IMR-90 (cell line): ENCODE data around the gene ALKBH6. TPM values are rescaled to one million over a fixed set of nuclear protein-coding genes. Genes with fewer than 3 reads are reported as not detected.

Experiments
- ATAC-seq: fragments of 200-7000 bp; cut with Tn5 transposase; 2 replicates; pipeline ENCODE4 v1.9.1; 2020; ENCODE audit warnings: low read depth, mild to moderate bottlenecking, moderate library complexity
- BruUV-seq: library from RNA; stranded (reverse); fragments of 400-500 nt; replicated peaks from 2 replicates; lab custom pipeline; 2021; lab: Mats Ljungman, UMichigan
- CTCF ChIA-PET: fragments of 300-600 bp; formaldehyde crosslinking; extraction: SDS; loops from one replicate; lab custom pipeline; 2021; ENCODE audit warnings: antibody characterized with exemption; lab: Yijun Ruan, JAX
- POLR2A ChIA-PET: fragments of 300-600 bp; sonication (Branson Sonifier 250); formaldehyde crosslinking; loops from one replicate; lab custom pipeline; 2022; ENCODE audit warnings: antibody characterized with exemption; ENCODE audit not compliant: unreplicated experiment; lab: Charles Lee
- DNase-seq: peaks from one replicate; pipeline ENCODE4 v3.0.0; 2013
- H2AFZ ChIP-seq: replicated peaks from 2 replicates; pipeline ENCODE3; 2013; ENCODE audit warnings: low read length, mild to moderate bottlenecking; ENCODE audit not compliant: poor library complexity
- H2AK5ac ChIP-seq: 2 replicates; pipeline ENCODE4 v1.6.1; 2013; ENCODE audit warnings: low read depth, low read length, inconsistent platforms
- H2AK9ac ChIP-seq: replicated peaks from 2 replicates; pipeline ENCODE3; 2013; ENCODE audit warnings: mild to moderate bottlenecking, low read depth, low read length, moderate library complexity; ENCODE audit not compliant: poor library complexity
- H2BK120ac ChIP-seq: 2 replicates; pipeline ENCODE4 v1.6.1; 2013; ENCODE audit warnings: low read depth, low read length, inconsistent platforms
- H2BK15ac ChIP-seq: 3 replicates; pipeline ENCODE4 v1.6.1; 2013; ENCODE audit warnings: low read depth, low read length, inconsistent platforms
- H2BK20ac ChIP-seq: 2 replicates; pipeline ENCODE4 v1.6.1; 2013; ENCODE audit warnings: low read depth, mild to moderate bottlenecking, inconsistent platforms, low read length, moderate library complexity
- H2BK5ac ChIP-seq: 2 replicates; pipeline ENCODE4 v1.6.1; 2013; ENCODE audit warnings: mild to moderate bottlenecking, low read depth, low read length, inconsistent platforms; ENCODE audit not compliant: poor library complexity, severe bottlenecking
- H3K14ac ChIP-seq: replicated peaks from 2 replicates; pipeline ENCODE4 v1.6.1; 2013; ENCODE audit warnings: low read depth, low read length, inconsistent platforms
- H3K18ac ChIP-seq: 2 replicates; pipeline ENCODE4 v1.6.1; 2013; ENCODE audit warnings: low read depth, low read length, control low read depth
- H3K23ac ChIP-seq: 2 replicates; pipeline ENCODE4 v1.6.1; 2013; ENCODE audit warnings: low read depth, low read length, inconsistent platforms
- H3K27ac ChIP-seq: 2 replicates; pipeline ENCODE4 v1.5.1; 2013; ENCODE audit warnings: mild to moderate bottlenecking, control low read depth, low read length; ENCODE audit not compliant: insufficient read depth
- H3K27me3 ChIP-seq: 2 replicates; pipeline ENCODE4 v1.6.1; 2013; ENCODE audit warnings: low read length; ENCODE audit not compliant: control insufficient read depth, insufficient read depth
- H3K36me3 ChIP-seq: 2 replicates; pipeline ENCODE4 v1.6.1; 2013; ENCODE audit warnings: low read length, mixed read lengths; ENCODE audit not compliant: control insufficient read depth, insufficient read depth
- H3K4ac ChIP-seq: 2 replicates; pipeline ENCODE4 v1.6.1; 2013; ENCODE audit warnings: low read depth, low read length, inconsistent platforms
- H3K4me1 ChIP-seq: 2 replicates; pipeline ENCODE4 v1.6.1; 2013; ENCODE audit warnings: low read length, mixed read lengths; ENCODE audit not compliant: control insufficient read depth, insufficient read depth
- H3K4me2 ChIP-seq: 2 replicates; pipeline ENCODE4 v1.6.1; 2013; ENCODE audit warnings: low read depth, mild to moderate bottlenecking, control low read depth, low read length, moderate library complexity
- H3K4me3 ChIP-seq: 2 replicates; pipeline ENCODE4 v1.5.1; 2013; ENCODE audit warnings: low read depth, mild to moderate bottlenecking, control low read depth, low read length, moderate library complexity; ENCODE audit not compliant: insufficient read depth
- H3K56ac ChIP-seq: 2 replicates; pipeline ENCODE4 v1.6.1; 2013; ENCODE audit warnings: low read length, inconsistent platforms; ENCODE audit not compliant: insufficient read depth; ENCODE audit errors: extremely low read depth
- H3K79me1 ChIP-seq, 2 experiments: 2 replicates each; pipeline ENCODE4 v1.6.1; 2013; ENCODE audit warnings: low read length in 2 of 2, inconsistent platforms in 1 of 2, low read depth in 1 of 2
- H3K9ac ChIP-seq: 2 replicates; pipeline ENCODE4 v1.6.1; 2013; ENCODE audit warnings: low read depth, low read length, control low read depth
- H3K9me1 ChIP-seq: 2 replicates; pipeline ENCODE4 v1.6.1; 2013; ENCODE audit warnings: low read length, inconsistent platforms; ENCODE audit not compliant: insufficient read depth
- H3K9me3 ChIP-seq: 2 replicates; pipeline ENCODE4 v1.6.1; 2013; ENCODE audit warnings: low read length; ENCODE audit not compliant: control insufficient read depth, insufficient read depth
- H4K20me1 ChIP-seq: 2 replicates; pipeline ENCODE4 v1.6.1; 2013; ENCODE audit warnings: low read length, inconsistent platforms; ENCODE audit not compliant: insufficient read depth
- H4K5ac ChIP-seq: 2 replicates; pipeline ENCODE4 v1.6.1; 2013; ENCODE audit warnings: mild to moderate bottlenecking, low read depth, low read length, control low read depth
- H4K8ac ChIP-seq, 2 experiments: 2 replicates each; pipeline ENCODE4 v1.6.1; 2013; ENCODE audit warnings: low read depth in 2 of 2, low read length in 2 of 2, control low read depth in 1 of 2, inconsistent platforms in 1 of 2
- H4K91ac ChIP-seq: 2 replicates; pipeline ENCODE4 v1.6.1; 2013; ENCODE audit warnings: low read depth, low read length, inconsistent platforms; ENCODE audit not compliant: insufficient read depth
- BHLHE40 ChIP-seq: fragments of 150-350 bp; IDR thresholded peaks from 2 replicates; pipeline ENCODE4 v1.6.1; 2016; ENCODE audit warnings: mild to moderate bottlenecking, low read depth, low read length
- CEBPB ChIP-seq: IDR thresholded peaks from 2 replicates; pipeline ENCODE4 v1.6.1; 2012; ENCODE audit warnings: low read depth, low read length, improper control_type of control experiment
- CHD1 ChIP-seq: IDR thresholded peaks from 2 replicates; pipeline ENCODE4 v1.6.1; 2012; ENCODE audit warnings: low read depth, low read length, improper control_type of control experiment
- ELK1 ChIP-seq: fragments of 150-350 bp; IDR thresholded peaks from 2 replicates; pipeline ENCODE4 v1.6.1; 2016; ENCODE audit warnings: low read depth, mild to moderate bottlenecking, low read length, moderate library complexity, borderline replicate concordance
- FOS ChIP-seq: fragments of 150-350 bp; IDR thresholded peaks from 2 replicates; pipeline ENCODE4 v1.6.1; 2016; ENCODE audit warnings: low read depth, low read length
- MAFK ChIP-seq: IDR thresholded peaks from 2 replicates; pipeline ENCODE4 v1.6.1; 2012; ENCODE audit warnings: low read depth, low read length, improper control_type of control experiment
- MAZ ChIP-seq: IDR thresholded peaks from 2 replicates; pipeline ENCODE4 v1.6.1; 2012; ENCODE audit warnings: low read depth, mild to moderate bottlenecking, low read length, improper control_type of control experiment, moderate library complexity, borderline replicate concordance
- MXI1 ChIP-seq: IDR thresholded peaks from 2 replicates; pipeline ENCODE4 v1.6.1; 2012; ENCODE audit warnings: low read depth, mild to moderate bottlenecking, low read length, moderate library complexity, borderline replicate concordance
- NFE2L2 ChIP-seq: fragments of 150-350 bp; IDR thresholded peaks from 2 replicates; pipeline ENCODE4 v1.6.1; 2016; ENCODE audit warnings: low read depth, mild to moderate bottlenecking, low read length
- POLR2A ChIP-seq: IDR thresholded peaks from 2 replicates; pipeline ENCODE4 v1.6.1; 2012; ENCODE audit warnings: mild to moderate bottlenecking, low read depth, low read length
- RAD21 ChIP-seq: IDR thresholded peaks from 2 replicates; pipeline ENCODE4 v1.6.1; 2012; ENCODE audit warnings: low read length, improper control_type of control experiment
- RCOR1 ChIP-seq: IDR thresholded peaks from 2 replicates; pipeline ENCODE4 v1.6.1; 2012; ENCODE audit warnings: mild to moderate bottlenecking, low read length, improper control_type of control experiment; ENCODE audit not compliant: insufficient replicate concordance
- RFX5 ChIP-seq: IDR thresholded peaks from 2 replicates; pipeline ENCODE4 v1.8.0; 2012; ENCODE audit warnings: low read depth, mild to moderate bottlenecking, low read length, moderate library complexity
- SMC3 ChIP-seq: fragments of 150-350 bp; IDR thresholded peaks from 2 replicates; pipeline ENCODE4 v1.6.1; 2016; ENCODE audit warnings: low read depth, mild to moderate bottlenecking, antibody characterized with exemption, low read length, moderate library complexity
- USF2 ChIP-seq: fragments of 150-350 bp; IDR thresholded peaks from 2 replicates; pipeline ENCODE4 v1.6.1; 2017; ENCODE audit warnings: mild to moderate bottlenecking, antibody characterized with exemption, low read length, low read depth
- WGBS, 2 experiments: methylation state at CpG; one replicate each; pipeline versions ENCODE4 v1.1.5 to v1.1.7; 2013; ENCODE audit warnings: missing lambda C conversion rate in 2 of 2; ENCODE audit not compliant: insufficient read length in 1 of 2; ENCODE audit errors: extremely low coverage in 2 of 2; 5-methylcytosine and 5-hydroxymethylcytosine counted together
- dilution Hi-C: fragments of 300-500 bp; cut with HindIII; formaldehyde crosslinking; loops from one replicate; pipeline ENCODE4 v1.14.3; 2018; ENCODE audit warnings: low sequenced_read_pairs; ENCODE audit not compliant: unreplicated experiment
- in situ Hi-C: fragments of 300-500 bp; cut with MboI; formaldehyde crosslinking; loops from 3 replicates; pipeline ENCODE4 v1.14.3; 2019; ENCODE audit warnings: low sequenced_read_pairs, inconsistent platforms, mixed read lengths
- intact Hi-C: fragments of 100-400 bp; cut with micrococcal nuclease; formaldehyde crosslinking; loops from 2 replicates; pipeline ENCODE4 v1.10.0; 2022
- polyA plus RNA-seq, 3 experiments: library from polyadenylated mRNA; depleted of rRNA; stranded (reverse); fragments of >200 nt; gene quantifications; 2 replicates each; pipeline ENCODE4 v1.2.3, GENCODE V29; 2012; ENCODE audit warnings: low replicate concordance in 1 of 3
- total RNA-seq: library from RNA; depleted of rRNA; stranded (reverse); fragments of >200 nt; gene quantifications from 2 replicates; pipeline ENCODE4 v1.2.3, GENCODE V29; 2012
- TF ChIP-seq, protein P1 (sequence below): conservative IDR thresholded peaks from 2 replicates; pipeline ENCODE4 v1.5.1; 2012; ENCODE audit warnings: mild to moderate bottlenecking, low read depth, low read length, improper control_type of control experiment

The ALKBH6 gene
- total and polyA plus RNA-seq, 2 of the 4 experiments (the other 2 are of a cell fraction), result 12.9 to 38.7 TPM

DNA sequence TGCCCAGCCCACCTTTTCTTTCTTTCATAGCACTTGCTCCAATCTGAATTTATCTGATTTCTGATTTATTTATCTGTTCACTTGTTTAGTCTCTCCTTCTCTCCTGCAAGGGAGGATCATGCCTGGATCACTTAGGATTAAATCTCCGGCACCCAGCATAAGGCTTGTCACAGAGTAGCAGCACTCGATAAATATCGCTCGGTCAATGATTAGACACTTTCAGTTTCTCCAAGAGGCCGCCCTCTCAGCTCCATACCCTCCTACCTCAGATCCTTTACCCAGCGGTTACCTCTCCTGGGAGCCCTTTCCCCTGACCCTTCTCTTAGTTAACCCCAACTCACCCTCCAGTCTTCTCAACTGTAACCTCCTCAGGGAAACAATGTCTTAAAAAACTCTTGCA is 17.3 kb upstream of the ALKBH6 start:
- no peak overlapping the region for H3K4me3 ChIP-seq

More for the DNA sequence above, 17.3 kb upstream of the ALKBH6 start:
- H2BK20ac ChIP-seq, result no peak overlapping the region
- no peak overlapping the region for H4K91ac ChIP-seq
- H3K9me3 ChIP-seq, result no peaks in the 10 kb centered on the region
- H4K5ac ChIP-seq, result no peak overlapping the region
- in situ Hi-C loops, result no loop called here
- H3K9ac ChIP-seq, result no peak overlapping the region
- no peaks in the 10 kb centered on the region for H3K27me3 ChIP-seq
- peaks cover 27% of the 10 kb centered on the region for H3K36me3 ChIP-seq
- no peak overlapping the region for H2AK5ac ChIP-seq
- BruUV-seq, result no TSS peak
- no peak overlapping the region for H3K18ac ChIP-seq
- no peak overlapping the region for H3K14ac ChIP-seq
- ChIA-PET CTCF (no interaction called here), POLR2A (no interaction called here)
- no peak overlapping the region for H3K4me2 ChIP-seq
- no peak overlapping the region for H3K23ac ChIP-seq
- H3K79me1 ChIP-seq, result peaks cover 0 to 28% of the 10 kb centered on the region in 2 experiments; a peak in 3 of 4 replicates
- H2BK15ac ChIP-seq, result no peak overlapping the region
- dilution Hi-C loops, result no loop called here
- no peak overlapping the region for H3K27ac ChIP-seq
- peaks cover 5% of the 10 kb centered on the region; the same call in 1 of the 2 replicates for H3K4me1 ChIP-seq
- no peak overlapping the region for H3K56ac ChIP-seq
- no peak overlapping the region for H4K8ac ChIP-seq
- 0 out of 2 replicates have a peak, but pooled peaks cover 6% of the 10 kb centered on the region for H3K9me1 ChIP-seq
- no peak overlapping the region for H2AK9ac ChIP-seq
- no peak overlapping the region for H2BK5ac ChIP-seq
- intact Hi-C loops, result no loop called here
- H2AFZ ChIP-seq, result no peak overlapping the region
- no peaks in the 10 kb centered on the region; the same call in 1 of the 2 replicates for H4K20me1 ChIP-seq
- H3K4ac ChIP-seq, result no peak overlapping the region
- H2BK120ac ChIP-seq, result no peak overlapping the region
- no peak for TF ChIP-seq USF2
- no peak for TF ChIP-seq RCOR1
- TF ChIP-seq, protein P1, sequence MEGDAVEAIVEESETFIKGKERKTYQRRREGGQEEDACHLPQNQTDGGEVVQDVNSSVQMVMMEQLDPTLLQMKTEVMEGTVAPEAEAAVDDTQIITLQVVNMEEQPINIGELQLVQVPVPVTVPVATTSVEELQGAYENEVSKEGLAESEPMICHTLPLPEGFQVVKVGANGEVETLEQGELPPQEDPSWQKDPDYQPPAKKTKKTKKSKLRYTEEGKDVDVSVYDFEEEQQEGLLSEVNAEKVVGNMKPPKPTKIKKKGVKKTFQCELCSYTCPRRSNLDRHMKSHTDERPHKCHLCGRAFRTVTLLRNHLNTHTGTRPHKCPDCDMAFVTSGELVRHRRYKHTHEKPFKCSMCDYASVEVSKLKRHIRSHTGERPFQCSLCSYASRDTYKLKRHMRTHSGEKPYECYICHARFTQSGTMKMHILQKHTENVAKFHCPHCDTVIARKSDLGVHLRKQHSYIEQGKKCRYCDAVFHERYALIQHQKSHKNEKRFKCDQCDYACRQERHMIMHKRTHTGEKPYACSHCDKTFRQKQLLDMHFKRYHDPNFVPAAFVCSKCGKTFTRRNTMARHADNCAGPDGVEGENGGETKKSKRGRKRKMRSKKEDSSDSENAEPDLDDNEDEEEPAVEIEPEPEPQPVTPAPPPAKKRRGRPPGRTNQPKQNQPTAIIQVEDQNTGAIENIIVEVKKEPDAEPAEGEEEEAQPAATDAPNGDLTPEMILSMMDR, result no peak
- TF ChIP-seq CHD1, result no peak
- TF ChIP-seq RFX5, result no peak
- TF ChIP-seq NFE2L2, result no peak
- no peak for TF ChIP-seq MXI1
- TF ChIP-seq RAD21, result no peak
- no peak for TF ChIP-seq ELK1
- TF ChIP-seq FOS, result no peak
- no peak for TF ChIP-seq MAFK
- no peak for TF ChIP-seq CEBPB
- no peak for TF ChIP-seq POLR2A
- TF ChIP-seq SMC3, result no peak
- no peak for TF ChIP-seq BHLHE40
- TF ChIP-seq MAZ, result no peak
- DNase-seq, result no peak
- no peak for ATAC-seq
- WGBS, 2 experiments, result 97% methylated on average over 4 of the region's 6 CpGs; no CpG with 5 or more reads in 1 of the 2 experiments
